HepG2 (cell line): ENCODE measurements around the gene KLHL21. TPM values are rescaled to one million over a fixed set of nuclear protein-coding genes. Genes with fewer than 3 reads are reported as not detected.

ENCODE experiments used
- AKNA ChIP-seq: sonication (generic); formaldehyde crosslinking; IDR thresholded peaks from 2 replicates; pipeline ENCODE4 v1.4.0; 2020; ENCODE audit warnings: missing genetic modification reagents, borderline replicate concordance
- ATF5 ChIP-seq: sonication (generic); formaldehyde crosslinking; IDR thresholded peaks from 2 replicates; pipeline ENCODE4 v1.4.0; 2020; ENCODE audit warnings: mild to moderate bottlenecking, low read depth, missing genetic modification reagents
- RERE ChIP-seq: IDR thresholded peaks from 2 replicates; pipeline ENCODE4 v1.6.1; 2016; ENCODE audit warnings: low read depth, missing genetic modification reagents, missing compliant biosample characterization
- TBL1XR1 ChIP-seq: fragments of 150-350 bp; IDR thresholded peaks from 2 replicates; pipeline ENCODE4 v1.6.1; 2014; ENCODE audit warnings: borderline replicate concordance, low read length; ENCODE audit not compliant: partially characterized antibody
- THAP9 ChIP-seq: sonication (generic); formaldehyde crosslinking; IDR thresholded peaks from 2 replicates; pipeline ENCODE4; 2020; ENCODE audit warnings: missing genetic modification reagents, mild to moderate bottlenecking, borderline replicate concordance
- ZBTB20 ChIP-seq: sonication (generic); formaldehyde crosslinking; IDR thresholded peaks from 2 replicates; pipeline ENCODE4 v1.8.1; 2023; ENCODE audit warnings: missing genetic modification reagents, low read depth, mild to moderate bottlenecking, borderline replicate concordance
- ZKSCAN1 ChIP-seq: fragments of 150-350 bp; IDR thresholded peaks from 2 replicates; pipeline ENCODE4 v1.6.1; 2014; ENCODE audit warnings: low read length
- ZNF3 ChIP-seq: IDR thresholded peaks from 2 replicates; pipeline ENCODE4 v1.7.0; 2017; ENCODE audit warnings: inconsistent platforms
- ZNF546 ChIP-seq: sonication (generic); formaldehyde crosslinking; conservative IDR thresholded peaks from 2 replicates; pipeline ENCODE4 v1.8.1; 2023; ENCODE audit warnings: mild to moderate bottlenecking, missing genetic modification reagents
- ZNF558 ChIP-seq: sonication (generic); formaldehyde crosslinking; IDR thresholded peaks from 2 replicates; pipeline ENCODE4 v1.9.0; 2022; ENCODE audit warnings: mild to moderate bottlenecking, missing genetic modification reagents, borderline replicate concordance
- ZNF629 ChIP-seq: sonication (generic); formaldehyde crosslinking; conservative IDR thresholded peaks from 2 replicates; pipeline ENCODE4 v1.5.0; 2020; ENCODE audit warnings: missing genetic modification reagents
- polyA plus RNA-seq, 8 experiments: library from polyadenylated mRNA; depleted of rRNA in 3 of 8; stranded (reverse) in 7 of 8; unstranded in 1 of 8; fragments of >200 nt; fragmentation: Illumina TruSeq in 4 of 8; extraction: Trizol in 4 of 8; gene quantifications; 2 replicates each; pipeline versions ENCODE4 v1.2.1 to v1.2.3, GENCODE V29; 2011 to 2016; ENCODE audit warnings: low read depth in 4 of 8, missing spikeins in 1 of 8, mixed read lengths in 1 of 8; ENCODE audit not compliant: insufficient read depth in 1 of 8
- total RNA-seq, 5 experiments: library from RNA; depleted of rRNA; stranded (reverse); fragments of >200 nt; fragmentation: Illumina TruSeq; extraction: Trizol; gene quantifications; 2 replicates each; pipeline ENCODE4 v1.2.3, GENCODE V29; 2016; ENCODE audit warnings: low read depth in 1 of 5

KLHL21 gene
- total and polyA plus RNA-seq, 2 of the 13 experiments (the other 11 are each of a cell fraction or from before 2014, with no cell fraction given) = 14.8 to 25.0 TPM

GRCh38 chr1:6601049-6601922, 1.4 kb downstream of the KLHL21 start (continued):
- no peak for TF ChIP-seq RERE (CRISPR knock-in tag)
- no peak for TF ChIP-seq AKNA (CRISPR knock-in tag)
- TF ChIP-seq ZKSCAN1 = no peak
- peak; percentile 42; the same call in 1 of the 2 replicates for TF ChIP-seq THAP9
- TF ChIP-seq ZNF629 = no peak
- no peak for TF ChIP-seq TBL1XR1
- TF ChIP-seq ZNF546 (CRISPR knock-in tag) = no peak
- TF ChIP-seq ZNF558 (CRISPR knock-in tag) = 0 out of 2 replicates have a peak, but pooled peaks have one; percentile 24
- TF ChIP-seq ATF5 (CRISPR knock-in tag) = no peak
- no peak for TF ChIP-seq ZNF3 (CRISPR knock-in tag)
- no peak for TF ChIP-seq ZBTB20
